Activated CD4-positive, CD25-positive, alpha-beta regulatory T cell (primary cell): Measurements from ENCODE around the gene GMNN.
"Not testable (repeated sequence)": the region's sequence is repeated elsewhere in the genome, so short reads cannot be mapped to it uniquely, and the experiment has no call there.

Experiments used
- DNase-seq, 4 experiments: peaks; one replicate each; lab custom pipeline; 2025; lab: John Stamatoyannopoulos, UW

The GMNN gene

GRCh38 chr6:24774696-24775519 is at the start of gene GMNN:
Gene GMNN, plus strand, starts transcription at chr6:24774937. Its CDS starts 2,310 bp downstream, at chr6:24777247.
- peak; percentile 94 to 96 (median 96) for DNase-seq

- not testable (repeated sequence) for DNase-seq
These were observed 44.1 kb upstream of the GMNN start for GRCh38 chr6:24730653-24731052.

GRCh38 chr6:24731456-24732134 is 43.1 kb upstream of the GMNN start:
- not testable (repeated sequence) for DNase-seq

- no peak for DNase-seq
These were observed 40.6 kb upstream of the GMNN start for GRCh38 chr6:24734166-24734565.

- not testable (repeated sequence) for DNase-seq
These were observed 40.0 kb upstream of the GMNN start for GRCh38 chr6:24734710-24735109.

DNA sequence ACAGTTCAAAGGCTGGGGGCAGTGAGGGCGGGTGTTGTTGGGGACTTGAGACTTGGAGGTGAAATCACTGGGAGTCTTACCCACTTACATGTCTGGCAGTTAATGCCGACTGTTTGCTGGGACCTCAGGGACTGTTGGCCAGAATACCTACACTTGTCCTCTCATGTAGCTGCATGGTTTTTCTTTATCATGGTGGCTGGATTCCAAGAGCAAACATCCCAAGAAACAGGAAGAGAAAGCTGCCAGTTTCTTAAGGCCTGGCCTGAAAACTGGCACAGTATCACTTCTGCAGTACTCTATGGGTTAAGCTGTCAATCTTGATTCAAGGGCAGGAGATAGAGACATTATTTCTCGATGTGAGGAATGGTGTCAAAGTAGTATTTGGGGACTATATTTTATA is 36.0 kb upstream of the GMNN start:
- DNase-seq: no peak

GRCh38 chr6:24740861-24741260 is 33.9 kb upstream of the GMNN start:
- no peak for DNase-seq

DNA sequence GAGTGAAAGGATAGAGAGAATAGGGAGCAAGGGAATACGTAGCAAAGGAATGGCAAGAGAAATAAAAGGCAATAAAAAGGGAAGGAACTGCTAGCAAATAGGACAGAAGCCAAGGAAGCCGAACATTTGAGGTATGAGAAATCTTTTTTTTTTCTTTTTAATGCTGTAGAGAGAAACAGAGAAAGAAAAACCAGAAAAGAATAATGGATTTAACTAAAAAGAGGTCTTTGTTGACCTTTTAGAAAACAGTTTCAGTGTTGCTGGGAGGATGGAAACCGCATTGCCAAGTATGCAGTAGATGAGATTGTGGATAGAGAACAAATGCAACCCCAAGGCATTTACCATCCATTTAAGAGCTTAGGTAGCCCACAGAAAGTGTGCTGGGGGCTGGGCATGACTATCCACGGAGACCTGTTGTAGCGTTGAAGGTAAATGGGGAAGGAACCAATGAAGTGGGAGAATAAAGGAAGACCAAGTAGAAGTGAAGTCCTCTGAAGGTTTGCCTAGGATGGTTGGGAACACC is 32.5 kb upstream of the GMNN start:
- DNase-seq: no peak

- no peak for DNase-seq
These were observed 31.3 kb upstream of the GMNN start for GRCh38 chr6:24743265-24743943.

- no peak for DNase-seq
These were observed 30.8 kb upstream of the GMNN start for GRCh38 chr6:24743944-24744335.

- no peak for DNase-seq
These were observed 29.8 kb upstream of the GMNN start for GRCh38 chr6:24744911-24745310.

GRCh38 chr6:24749297-24749696 is 25.4 kb upstream of the GMNN start:
- no peak for DNase-seq

- DNase-seq: not testable (repeated sequence)
These were observed 23.9 kb upstream of the GMNN start for GRCh38 chr6:24750878-24751277.

- DNase-seq: no peak
These were observed 22.2 kb upstream of the GMNN start for GRCh38 chr6:24752503-24752902.

DNA sequence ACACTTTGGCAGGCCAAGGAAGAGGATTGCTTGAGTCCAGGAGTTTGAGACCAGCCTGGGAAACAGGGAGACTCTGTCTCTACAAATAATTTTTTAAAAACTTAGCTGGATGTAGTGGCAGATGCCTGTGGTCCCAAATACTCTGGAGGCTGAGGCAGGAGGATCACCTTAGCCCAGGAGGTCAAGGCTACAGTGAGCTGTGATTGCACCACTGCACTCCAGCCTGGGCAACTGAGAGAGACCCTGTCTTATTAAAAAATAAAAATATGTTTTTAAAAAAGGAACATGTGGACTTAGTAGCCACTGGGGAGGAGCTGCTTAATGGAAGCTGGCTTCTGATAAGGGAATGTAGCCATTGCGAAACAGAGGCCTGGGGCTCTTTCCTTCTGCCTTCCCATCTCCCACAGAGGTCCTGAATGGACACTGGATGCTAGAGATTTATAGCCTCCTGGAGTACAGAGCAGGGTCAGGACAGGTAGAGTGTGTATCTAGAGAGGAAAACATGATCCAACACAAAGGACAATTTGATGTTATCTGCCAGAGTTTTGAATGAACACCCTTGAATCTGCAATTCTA is 21.7 kb upstream of the GMNN start:
- DNase-seq: no peak

GRCh38 chr6:24753545-24753944 is 21.2 kb upstream of the GMNN start:
- no peak for DNase-seq

- DNase-seq: not testable (repeated sequence)
These were observed 20.4 kb upstream of the GMNN start for GRCh38 chr6:24754378-24754777.

DNA sequence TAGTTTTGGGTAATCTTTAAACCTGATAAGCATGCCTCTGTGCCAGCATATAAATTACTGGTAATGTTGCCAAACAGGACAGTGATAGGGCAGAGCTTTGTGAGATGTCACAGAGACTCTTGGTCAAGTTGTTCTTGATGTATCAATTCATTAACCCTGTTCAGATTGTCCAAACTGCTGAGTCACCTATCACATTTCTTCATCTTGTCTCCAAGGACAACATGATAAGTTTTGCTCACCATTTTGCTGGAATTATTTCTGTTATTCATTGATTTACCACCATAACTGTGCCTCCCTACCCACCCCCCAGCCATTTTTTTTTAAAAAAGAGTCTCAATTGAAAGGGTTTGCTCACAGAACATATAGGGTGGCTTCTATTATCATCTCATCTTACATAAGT is 19.5 kb upstream of the GMNN start:
- no peak for DNase-seq

DNA sequence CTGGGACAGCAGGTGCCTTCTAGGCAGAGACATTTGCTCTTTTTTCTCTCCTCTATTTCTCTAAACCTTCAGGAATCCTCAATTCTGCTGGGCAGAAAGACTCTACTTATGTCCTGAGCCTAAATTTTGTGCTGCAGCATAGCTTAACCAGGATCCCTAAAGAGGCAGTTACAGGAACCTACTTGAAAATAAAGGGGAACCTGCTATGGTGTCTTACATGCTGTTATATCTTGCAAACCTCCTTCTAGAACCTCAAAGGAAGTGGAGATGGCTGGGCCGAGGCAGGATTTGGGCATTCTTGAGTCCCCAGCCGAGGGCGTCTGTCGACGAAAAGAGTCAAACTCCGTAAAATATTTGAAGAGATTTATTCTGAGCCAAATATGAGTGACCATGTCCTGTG is 17.1 kb upstream of the GMNN start:
- DNase-seq: no peak

DNA sequence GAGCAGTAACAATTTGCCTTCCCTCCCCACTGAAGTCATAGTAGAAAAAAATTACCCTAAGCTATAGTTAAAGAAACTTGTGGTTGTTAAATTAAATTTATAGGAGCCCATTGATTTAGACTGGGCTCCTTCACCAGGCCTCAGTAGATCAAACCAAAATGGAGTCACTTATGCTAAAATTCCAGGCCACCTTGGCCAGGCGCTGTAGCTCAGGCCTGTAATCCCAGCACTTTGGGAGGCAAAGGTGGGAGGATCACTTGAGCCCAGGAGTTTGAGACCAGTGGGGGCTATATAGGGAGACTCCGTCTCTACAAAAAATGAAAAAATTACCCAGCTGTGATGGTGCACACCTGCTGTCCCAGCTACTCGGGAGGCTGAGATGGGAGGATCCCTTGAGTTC is 15.0 kb upstream of the GMNN start:
- DNase-seq: no peak

DNA sequence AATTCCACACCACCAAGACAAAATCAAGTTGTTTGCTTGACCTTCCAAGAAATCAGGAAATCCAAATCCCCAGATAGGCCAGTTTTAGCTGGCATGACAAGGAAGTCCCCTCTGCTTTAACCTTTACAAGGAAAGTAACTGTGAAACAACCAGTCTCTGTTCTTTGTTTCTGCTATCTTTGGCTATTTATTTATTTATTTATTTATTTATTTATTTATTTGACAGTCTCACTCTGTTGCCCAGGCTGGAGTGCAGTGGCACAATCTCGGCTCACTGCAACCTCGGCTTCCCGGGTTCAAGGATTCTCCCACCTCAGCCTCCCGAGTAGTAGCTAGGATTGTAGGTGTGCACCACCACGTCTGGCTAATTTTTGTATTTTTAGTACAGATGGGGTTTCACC is 14.5 kb upstream of the GMNN start:
- no peak for DNase-seq

DNA sequence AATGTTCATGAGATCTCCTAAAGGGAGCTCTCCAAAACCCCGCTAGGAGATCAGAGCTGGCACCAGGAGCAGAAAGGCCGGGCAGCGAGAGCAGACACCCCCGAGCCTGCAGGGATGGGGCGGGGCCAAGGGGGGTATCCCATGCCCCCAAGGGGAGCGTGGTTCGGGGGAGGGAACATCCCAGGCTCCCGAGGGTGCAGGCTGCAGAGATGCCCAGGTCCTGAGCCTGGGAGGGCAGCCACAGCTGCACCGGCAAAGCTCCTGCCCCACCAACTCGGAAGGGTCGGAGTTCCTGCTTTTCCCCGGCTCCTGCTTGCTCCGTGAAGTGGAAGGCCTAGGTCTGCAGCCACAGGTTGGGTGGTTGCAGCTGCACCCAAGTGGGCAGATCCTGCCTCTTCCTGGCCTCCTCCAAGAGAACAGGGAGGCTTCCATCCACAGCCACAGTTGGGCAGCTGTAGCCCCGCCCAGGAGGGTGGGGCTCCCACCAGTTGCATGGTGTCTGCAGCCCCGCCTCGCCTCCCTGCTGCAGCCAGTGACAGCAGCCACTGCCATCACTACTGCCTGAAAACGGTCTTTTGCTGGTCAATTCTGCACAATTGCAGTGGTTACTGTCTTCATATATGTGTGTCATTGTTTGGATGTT is 13.4 kb upstream of the GMNN start:
- no peak for DNase-seq
